ENCODE measurements around the gene GRM1.

GRCh38 chr6:146212781-146213180 is 183.9 kb downstream of the GRM1 start:
- no peak for TF ChIP-seq EZH2 (IDR thresholded peaks at IDR 0.05; ENCODE audit: borderline replicate concordance, insufficient read depth, low read depth, low read length, poor library complexity, severe bottlenecking)
- no peak for TF ChIP-seq CTCF (IDR thresholded peaks at IDR 0.05)

All from B cell (primary cell).